CD14-positive monocyte (primary cell): Measurements from ENCODE around the gene SULT2A1. TPM values are rescaled to one million over a fixed set of nuclear protein-coding genes. Genes with fewer than 3 reads are reported as not detected.

Experiments used
- DNase-seq, 3 donors: peaks; one replicate each; pipeline ENCODE4 v3.0.0-alpha.2; 2011 to 2022
- H2AFZ ChIP-seq: 2 replicates; pipeline ENCODE4 v1.6.0; 2012; ENCODE audit warnings: mild to moderate bottlenecking, low read depth, low read length, inconsistent platforms; ENCODE audit not compliant: insufficient read depth, poor library complexity, severe bottlenecking
- H3K27ac ChIP-seq, 2 donors: 1 replicate in 1 of 2; 2 replicates in 1 of 2; pipeline ENCODE4 v1.5.1; 2012 to 2013; ENCODE audit warnings: low read length in 2 of 2, control low read depth in 1 of 2, inconsistent platforms in 1 of 2, low read depth in 1 of 2, mild to moderate bottlenecking in 1 of 2
- H3K27me3 ChIP-seq, 2 donors: one replicate each; pipeline versions ENCODE4 v1.6.0 to v1.6.1; 2011 to 2013; ENCODE audit warnings: low read length in 2 of 2; ENCODE audit not compliant: control insufficient read depth in 2 of 2, insufficient read depth in 2 of 2
- H3K36me3 ChIP-seq, 2 donors: replicated peaks in 1 of 2; 1 replicate in 1 of 2; 2 replicates in 1 of 2; pipeline versions ENCODE4 v1.5.1 to v1.6.1; 2012 to 2013; ENCODE audit warnings: low read length in 2 of 2, control low read depth in 1 of 2, inconsistent platforms in 1 of 2, mild to moderate bottlenecking in 1 of 2; ENCODE audit not compliant: insufficient read depth in 2 of 2, control insufficient read depth in 1 of 2
- H3K4me1 ChIP-seq, 2 donors: 1 replicate in 1 of 2; 2 replicates in 1 of 2; pipeline versions ENCODE4 v1.5.1 to v1.6.1; 2012 to 2013; ENCODE audit warnings: low read length in 2 of 2, control low read depth in 1 of 2, inconsistent platforms in 1 of 2, mild to moderate bottlenecking in 1 of 2, moderate library complexity in 1 of 2; ENCODE audit not compliant: insufficient read depth in 2 of 2, control insufficient read depth in 1 of 2
- H3K4me2 ChIP-seq: replicated peaks from 2 replicates; pipeline ENCODE3; 2012; ENCODE audit warnings: low read length, moderate library complexity, mild to moderate bottlenecking; ENCODE audit not compliant: poor library complexity, severe bottlenecking; ENCODE audit errors: extremely low read depth
- H3K4me3 ChIP-seq, 3 experiments: fragments of 200-600 bp in 1 of 3; sonication (generic) in 1 of 3; replicated peaks in 1 of 3; 1 replicate in 2 of 3; 2 replicates in 1 of 3; pipeline ENCODE4 v1.5.1; 2011 to 2013; ENCODE audit warnings: low read length in 3 of 3, mild to moderate bottlenecking in 3 of 3, control low read depth in 2 of 3, low read depth in 2 of 3, inconsistent platforms in 1 of 3, moderate library complexity in 1 of 3
- H3K79me2 ChIP-seq: 2 replicates; pipeline ENCODE4 v1.6.0; 2012; ENCODE audit warnings: mild to moderate bottlenecking, control low read depth, inconsistent platforms, low read length, moderate library complexity; ENCODE audit not compliant: insufficient read depth
- H3K9ac ChIP-seq: 2 replicates; pipeline ENCODE4 v1.6.0; 2017; ENCODE audit warnings: low read length, mild to moderate bottlenecking; ENCODE audit not compliant: insufficient read depth, poor library complexity, severe bottlenecking
- H3K9me3 ChIP-seq, 2 donors: replicated peaks in 1 of 2; 1 replicate in 1 of 2; 2 replicates in 1 of 2; pipeline versions ENCODE4 v1.5.1 to v1.6.1; 2012 to 2013; ENCODE audit warnings: low read length in 2 of 2, control low read depth in 1 of 2; ENCODE audit not compliant: control insufficient read depth in 1 of 2, insufficient read depth in 1 of 2
- H4K20me1 ChIP-seq: 2 replicates; pipeline ENCODE4 v1.6.0; 2012; ENCODE audit warnings: mild to moderate bottlenecking, low read length, control low read depth, moderate library complexity; ENCODE audit not compliant: insufficient read depth
- H3K27ac Mint-ChIP-seq, 7 donors: one replicate each; pipeline ENCODE4 v1.8.0; 2020; ENCODE audit warnings: mild to moderate bottlenecking in 7 of 7, mixed read lengths in 7 of 7, moderate library complexity in 6 of 7, inconsistent platforms in 2 of 7
- H3K27me3 Mint-ChIP-seq, 3 donors: one replicate each; pipeline ENCODE4 v1.8.0; 2021 to 2022; ENCODE audit warnings: low read depth in 3 of 3, mild to moderate bottlenecking in 3 of 3, mixed read lengths in 3 of 3, moderate library complexity in 3 of 3, inconsistent platforms in 1 of 3
- H3K36me3 Mint-ChIP-seq, 2 donors: one replicate each; pipeline ENCODE4 v1.8.0; 2020; ENCODE audit warnings: mixed read lengths in 2 of 2, inconsistent platforms in 1 of 2, mild to moderate bottlenecking in 1 of 2
- H3K4me1 Mint-ChIP-seq: one replicate; pipeline ENCODE4 v1.8.0; 2020; ENCODE audit warnings: mild to moderate bottlenecking, mixed read lengths
- H3K4me3 Mint-ChIP-seq, 2 donors: one replicate each; pipeline ENCODE4 v1.8.0; 2020; ENCODE audit warnings: mild to moderate bottlenecking in 2 of 2, mixed read lengths in 2 of 2, moderate library complexity in 1 of 2
- H3K9me3 Mint-ChIP-seq, 7 donors: one replicate each; pipeline ENCODE4 v1.8.0; 2020 to 2022; ENCODE audit warnings: mixed read lengths in 7 of 7, mild to moderate bottlenecking in 6 of 7, moderate library complexity in 6 of 7, inconsistent platforms in 2 of 7
- CTCF ChIP-seq: fragments of 200-600 bp; IDR thresholded peaks from one replicate; pipeline ENCODE4 v1.8.0; 2022; ENCODE audit warnings: antibody characterized with exemption, mild to moderate bottlenecking
- whole genome bisulfite sequencing: methylation state at CpG from one replicate; pipeline ENCODE4 v1.1.5; 2013; ENCODE audit warnings: missing lambda C conversion rate; ENCODE audit not compliant: insufficient coverage; 5-methylcytosine and 5-hydroxymethylcytosine counted together
- intact Hi-C, 2 donors: fragments of 100-400 bp; cut with micrococcal nuclease; formaldehyde crosslinking; loops; one replicate each; pipeline versions ENCODE4 v1.15.0 to v1.15.1; 2023
- polyA plus RNA-seq, 3 donors: library from polyadenylated mRNA; depleted of rRNA in 1 of 3; unstranded in 2 of 3; stranded (reverse) in 1 of 3; fragments of 300-500 nt in 2 of 3; fragments of >200 nt in 1 of 3; fragmentation: Illumina TruSeq in 2 of 3; gene quantifications; 1 replicate in 2 of 3; 2 replicates in 1 of 3; pipeline ENCODE4 v1.2.3, GENCODE V29; 2012 to 2021

SULT2A1 gene
- polyA plus RNA-seq, 3 donors = not detected

GRCh38 chr19:47821460-47822020, 64.6 kb downstream of the SULT2A1 start, which contains the start of gene CRX:
CRX (plus strand) TSS chr19:47821937; CDS start chr19:47834444, 12,507 bp downstream.
- 84% methylated on average over 6 of the region's 15 CpGs for WGBS
- no peaks in the 10 kb centered on the region for H3K36me3 ChIP-seq
- H2AFZ ChIP-seq = no peak within 1 kb of the TSS
- peaks cover 0 to 3% of the 10 kb centered on the region in 2 donors for H3K9me3 ChIP-seq
- Mint-ChIP-seq H3K36me3 (no peaks in the 10 kb centered on the region), H3K9me3 (peaks cover 0 to 7% (median 4%) of the 10 kb centered on the region in 7 donors), H3K4me1 (peaks cover 7% of the 10 kb centered on the region), H3K27ac (peak within 1 kb of the TSS in 1 of 7 donors; percentile 27), H3K27me3 (peaks cover 29 to 38% (median 31%) of the 10 kb centered on the region in 3 donors), H3K4me3 (no peak within 1 kb of the TSS)
- DNase-seq = no peak
- no peaks in the 10 kb centered on the region for H4K20me1 ChIP-seq
- no peak within 1 kb of the TSS for H3K4me3 ChIP-seq
- no peaks in the 10 kb centered on the region for H3K79me2 ChIP-seq
- no peak within 1 kb of the TSS for H3K9ac ChIP-seq
- TF ChIP-seq CTCF = no peak
- no peak within 1 kb of the TSS for H3K4me2 ChIP-seq
- H3K4me1 ChIP-seq = no peaks in the 10 kb centered on the region
- H3K27ac ChIP-seq = no peak within 1 kb of the TSS
- peaks cover 0 to 15% of the 10 kb centered on the region in 2 donors for H3K27me3 ChIP-seq
- intact Hi-C loops = no loop called here

Other genes with a start within 250 kb of the SULT2A1 start
- not detected for gene EHD2, start 172.9 kb downstream of the SULT2A1 start, polyA plus RNA-seq
- gene NOP53, start 140.8 kb downstream of the SULT2A1 start, polyA plus RNA-seq = 100 to 1,000 TPM in 1 of 3 donors, 10 to 100 TPM in 2; 47.5 to 193 (median 70.4) TPM
- 100 to 1,000 TPM; 103 to 204 (median 171) TPM for gene SELENOW, start 107.6 kb downstream of the SULT2A1 start, polyA plus RNA-seq
- not detected for gene TPRX1, start 81.8 kb downstream of the SULT2A1 start, polyA plus RNA-seq
- not detected for gene CRX, start 64.4 kb downstream of the SULT2A1 start, polyA plus RNA-seq
- not detected for gene TPRX2, start 27.1 kb downstream of the SULT2A1 start, polyA plus RNA-seq
- not detected for gene BSPH1, start 105.9 kb upstream of the SULT2A1 start, polyA plus RNA-seq
- not detected for gene ELSPBP1, start 108.3 kb upstream of the SULT2A1 start, polyA plus RNA-seq
- gene CABP5, start 157.8 kb upstream of the SULT2A1 start, polyA plus RNA-seq = under 1 TPM in 1 of 3 donors, not detected in 2; 0.17 TPM
- 10 to 100 TPM in 1 of 3 donors, 1 to 10 TPM in 2; 3.8 to 14.5 (median 8.5) TPM for gene PLA2G4C, start 224.5 kb upstream of the SULT2A1 start, polyA plus RNA-seq